Astrocyte of the cerebellum (primary cell): Measurements from ENCODE around the gene THRB.

Experiments used
- DNase-seq: peaks from one replicate; pipeline ENCODE4 v3.0.0-alpha.2; 2011; ENCODE audit warnings: low read depth
- H3K4me3 ChIP-seq: 2 replicates; pipeline ENCODE4 v1.5.1; 2011; ENCODE audit warnings: mild to moderate bottlenecking, low read depth, low read length, moderate library complexity
- in situ Hi-C: cut with HindIII; loops from 2 replicates; pipeline ENCODE4 v1.10.0; 2017; ENCODE audit warnings: low sequenced_read_pairs
- TF ChIP-seq, protein P1 (sequence below): IDR thresholded peaks from 2 replicates; pipeline ENCODE4 v1.5.1; 2012; ENCODE audit warnings: low read length, low read depth, moderate library complexity, mild to moderate bottlenecking; ENCODE audit errors: missing control alignments

THRB gene

DNA sequence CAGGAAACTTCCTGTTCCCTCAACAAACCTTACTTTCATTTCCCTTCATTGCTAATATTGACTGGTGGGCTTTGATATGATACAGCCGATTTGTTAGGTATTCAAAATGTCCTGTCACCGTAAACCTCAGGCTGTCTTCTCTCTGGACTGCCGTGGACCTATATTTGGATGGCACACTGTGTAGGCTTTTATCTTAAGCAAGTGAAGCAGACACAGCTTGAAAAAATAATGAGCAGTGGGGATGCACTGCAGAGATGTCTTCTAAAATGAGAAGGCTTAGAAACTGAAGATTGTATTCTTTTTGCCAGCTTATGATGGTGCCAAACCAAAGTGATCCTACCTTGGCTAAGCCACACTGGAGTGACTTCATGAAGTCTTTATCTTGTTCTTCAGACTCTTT is 283.3 kb downstream of the THRB start:
- no peak overlapping the region for H3K4me3 ChIP-seq
- TF ChIP-seq, protein P1, sequence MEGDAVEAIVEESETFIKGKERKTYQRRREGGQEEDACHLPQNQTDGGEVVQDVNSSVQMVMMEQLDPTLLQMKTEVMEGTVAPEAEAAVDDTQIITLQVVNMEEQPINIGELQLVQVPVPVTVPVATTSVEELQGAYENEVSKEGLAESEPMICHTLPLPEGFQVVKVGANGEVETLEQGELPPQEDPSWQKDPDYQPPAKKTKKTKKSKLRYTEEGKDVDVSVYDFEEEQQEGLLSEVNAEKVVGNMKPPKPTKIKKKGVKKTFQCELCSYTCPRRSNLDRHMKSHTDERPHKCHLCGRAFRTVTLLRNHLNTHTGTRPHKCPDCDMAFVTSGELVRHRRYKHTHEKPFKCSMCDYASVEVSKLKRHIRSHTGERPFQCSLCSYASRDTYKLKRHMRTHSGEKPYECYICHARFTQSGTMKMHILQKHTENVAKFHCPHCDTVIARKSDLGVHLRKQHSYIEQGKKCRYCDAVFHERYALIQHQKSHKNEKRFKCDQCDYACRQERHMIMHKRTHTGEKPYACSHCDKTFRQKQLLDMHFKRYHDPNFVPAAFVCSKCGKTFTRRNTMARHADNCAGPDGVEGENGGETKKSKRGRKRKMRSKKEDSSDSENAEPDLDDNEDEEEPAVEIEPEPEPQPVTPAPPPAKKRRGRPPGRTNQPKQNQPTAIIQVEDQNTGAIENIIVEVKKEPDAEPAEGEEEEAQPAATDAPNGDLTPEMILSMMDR, result no peak
- in situ Hi-C loops, result no loop called here
- DNase-seq, result no peak

DNA sequence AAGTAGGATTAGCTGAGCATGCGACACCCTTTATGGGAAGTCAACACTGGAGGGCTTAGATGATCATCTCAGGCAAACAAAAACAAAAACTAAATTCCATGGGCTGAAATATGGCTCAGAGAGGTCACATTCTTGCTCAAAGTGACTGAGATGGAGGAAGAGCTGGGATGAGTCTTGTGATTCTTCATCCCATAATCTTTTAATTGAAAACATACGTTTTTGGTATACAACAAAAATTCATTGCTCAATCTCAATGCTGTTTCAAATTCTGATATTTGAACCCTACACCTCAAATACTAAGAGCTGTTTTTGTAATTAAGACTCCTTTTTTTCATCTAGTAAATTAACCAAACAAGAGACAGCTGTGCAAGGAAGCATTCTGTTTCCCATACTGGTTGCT is 292.6 kb downstream of the THRB start:
- TF ChIP-seq, protein P1, result no peak
- DNase-seq, result no peak
- no peak overlapping the region for H3K4me3 ChIP-seq
- in situ Hi-C loops, result no loop called here

- TF ChIP-seq, protein P1, result no peak
- DNase-seq, result no peak
- H3K4me3 ChIP-seq, result no peak overlapping the region
- in situ Hi-C loops, result no loop called here
Measured at GRCh38 chr3:24201301-24201700, 293.3 kb downstream of the THRB start.

DNA sequence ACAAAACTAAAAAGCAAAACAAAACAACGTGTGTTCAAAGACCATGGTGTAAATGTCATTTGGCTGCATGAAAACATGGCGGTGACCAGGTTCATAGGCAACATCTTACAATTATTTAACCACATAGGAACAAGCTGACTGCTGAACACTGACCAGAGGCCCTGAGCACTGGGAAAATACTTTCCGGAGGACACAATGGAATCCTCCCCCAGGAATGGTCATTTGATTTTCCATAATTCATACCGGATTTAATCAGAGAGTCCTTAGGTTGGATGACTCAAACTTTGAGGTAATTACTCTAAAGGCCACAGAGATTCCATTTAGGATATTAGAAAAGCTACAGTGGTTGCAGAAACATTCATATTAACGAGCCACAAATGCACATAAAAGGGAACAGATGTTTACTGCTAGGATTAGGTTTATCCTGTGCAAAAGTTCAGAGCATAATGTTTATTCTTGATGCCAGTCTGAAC is 294.8 kb downstream of the THRB start:
- in situ Hi-C loops, result no loop called here
- TF ChIP-seq, protein P1, result no peak
- no peak overlapping the region for H3K4me3 ChIP-seq
- peak; percentile 60 for DNase-seq

DNA sequence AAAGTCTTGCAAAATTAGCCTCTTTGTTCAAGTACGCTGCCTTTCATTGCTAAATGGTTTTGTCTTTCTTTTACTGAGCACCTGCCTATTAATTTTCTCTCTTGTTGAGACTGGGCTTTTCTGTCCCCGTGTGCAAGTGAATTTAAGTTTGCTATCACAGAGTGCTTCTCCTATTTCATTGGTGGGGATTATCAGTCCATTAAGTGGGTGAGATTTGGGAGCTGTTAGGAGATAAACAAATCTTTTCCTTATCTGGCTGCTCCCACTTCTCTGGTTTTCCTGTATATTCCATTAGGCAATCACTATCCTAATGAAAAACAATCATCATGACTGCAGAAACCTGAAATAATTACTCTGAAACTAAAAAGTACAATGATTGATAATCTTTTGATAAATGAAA is 295.4 kb downstream of the THRB start:
- H3K4me3 ChIP-seq, result no peak overlapping the region
- in situ Hi-C loops, result no loop called here
- TF ChIP-seq, protein P1, result no peak
- no peak for DNase-seq

DNA sequence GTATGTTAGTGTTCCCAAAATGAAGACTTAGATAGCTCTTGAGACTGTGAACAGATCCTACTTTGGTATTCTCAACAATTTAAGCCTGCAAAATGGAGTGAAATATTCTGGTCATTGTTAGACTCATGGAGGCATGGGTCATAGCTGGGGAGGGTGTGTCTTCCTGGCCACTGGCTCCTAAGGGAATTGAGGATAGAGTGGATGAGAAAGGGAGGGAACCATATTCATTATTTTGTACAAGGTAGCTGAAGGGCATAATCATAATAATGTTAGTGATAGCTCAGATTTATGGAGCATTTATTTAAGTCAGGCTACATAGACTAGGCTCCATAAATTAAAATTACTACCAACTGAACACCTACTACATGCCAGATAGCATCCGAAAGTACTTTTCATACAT is 295.9 kb downstream of the THRB start:
- in situ Hi-C loops, result no loop called here
- TF ChIP-seq, protein P1, result no peak
- DNase-seq, result no peak
- H3K4me3 ChIP-seq, result no peak overlapping the region

DNA sequence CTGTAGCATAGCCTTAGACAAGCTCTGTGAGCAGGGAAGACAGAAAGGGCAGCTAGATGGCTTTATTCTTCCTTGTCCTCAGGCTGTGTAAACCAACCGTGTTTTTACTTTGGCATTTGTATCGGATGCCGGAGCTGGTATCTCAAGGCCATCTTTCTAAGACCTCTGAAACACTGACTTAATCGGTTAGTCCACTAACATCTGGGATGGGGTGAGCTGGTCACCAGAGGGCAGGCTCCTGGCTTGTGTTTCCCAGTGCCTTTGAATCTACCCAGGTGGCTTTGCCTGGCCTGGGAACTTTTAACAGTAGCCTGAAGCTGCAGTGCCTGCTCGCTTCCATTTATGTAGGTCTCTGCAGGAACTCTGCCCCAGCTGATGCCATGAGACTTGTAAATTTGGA is 296.8 kb downstream of the THRB start:
- no peak overlapping the region for H3K4me3 ChIP-seq
- DNase-seq, result no peak
- in situ Hi-C loops, result no loop called here
- TF ChIP-seq, protein P1, result no peak
